ENCODE results near the gene CEP55.

Gene CEP55

GRCh38 chr10:93471110-93471651 is 25.2 kb upstream of the CEP55 start:
- DNase-seq: no peak

DNA sequence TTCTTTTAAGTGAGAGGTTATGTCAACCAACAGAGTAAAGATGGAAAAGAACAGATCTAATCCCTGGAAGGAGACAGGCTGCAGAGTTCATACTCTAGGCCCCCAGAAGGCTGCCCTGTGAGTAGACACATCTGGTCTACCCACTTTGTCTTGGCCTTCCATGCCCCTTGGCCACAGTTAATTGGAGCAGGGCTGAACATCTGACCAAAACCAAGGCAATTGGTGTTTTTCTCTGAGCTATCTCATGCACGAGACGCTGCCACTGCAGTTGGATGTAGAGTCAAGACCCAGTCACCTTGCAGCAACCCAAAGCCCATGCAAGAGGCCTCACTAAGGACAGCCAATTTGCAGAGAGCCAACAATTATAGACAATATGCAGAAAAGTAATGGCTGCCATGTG is 23.3 kb upstream of the CEP55 start:
- no peak for DNase-seq

GRCh38 chr10:93473804-93474472 is 22.5 kb upstream of the CEP55 start:
- DNase-seq: no peak

GRCh38 chr10:93475227-93475626 is 21.2 kb upstream of the CEP55 start:
- no peak for DNase-seq

- no peak for DNase-seq
Observed at GRCh38 chr10:93475871-93476270, 20.5 kb upstream of the CEP55 start.

GRCh38 chr10:93476756-93477155 is 19.7 kb upstream of the CEP55 start:
- DNase-seq: no peak

DNA sequence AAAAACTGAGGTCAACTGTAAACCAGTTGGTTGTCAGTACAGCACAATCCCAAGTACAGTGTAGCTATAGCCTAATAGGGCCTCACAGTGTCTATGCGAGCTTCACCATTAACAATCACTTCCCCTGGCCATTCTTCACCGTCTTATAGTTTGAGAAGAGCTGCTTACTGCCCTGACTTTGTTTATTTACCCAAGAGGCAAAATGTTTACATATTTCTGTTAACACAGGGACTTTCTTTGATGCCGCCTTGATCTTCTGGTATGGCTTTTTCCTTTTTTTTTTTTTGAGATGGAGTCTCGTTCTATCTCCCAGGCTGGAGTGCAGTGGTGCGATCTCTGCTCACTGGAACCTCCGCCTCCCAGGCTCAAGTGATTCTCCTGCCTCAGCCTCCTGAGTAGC is 17.5 kb upstream of the CEP55 start:
- DNase-seq: no peak

DNA sequence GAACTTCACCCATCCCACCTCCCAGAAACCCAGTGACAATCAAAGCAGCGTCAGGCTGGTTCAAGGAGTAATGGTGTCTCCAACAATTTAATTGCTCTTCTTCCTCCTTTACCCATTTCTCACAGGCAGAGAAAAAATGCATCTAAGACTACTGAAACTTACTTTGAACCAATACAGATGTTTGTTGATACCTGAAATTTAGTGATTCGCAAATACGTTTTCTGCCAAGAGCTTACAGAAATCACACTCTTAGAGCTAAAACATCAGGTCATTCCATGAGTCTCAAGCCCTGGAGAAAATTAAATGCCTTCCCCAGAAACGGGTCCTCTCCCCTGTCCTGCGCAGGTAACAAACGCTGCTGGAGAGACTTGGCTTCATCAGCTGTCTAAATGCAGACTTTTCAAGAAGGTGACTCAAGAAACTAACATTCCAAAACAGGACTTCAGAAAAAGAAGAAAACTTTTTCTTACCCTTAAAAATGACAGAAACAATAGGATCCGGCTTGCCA is 14.7 kb upstream of the CEP55 start:
- DNase-seq: no peak

DNA sequence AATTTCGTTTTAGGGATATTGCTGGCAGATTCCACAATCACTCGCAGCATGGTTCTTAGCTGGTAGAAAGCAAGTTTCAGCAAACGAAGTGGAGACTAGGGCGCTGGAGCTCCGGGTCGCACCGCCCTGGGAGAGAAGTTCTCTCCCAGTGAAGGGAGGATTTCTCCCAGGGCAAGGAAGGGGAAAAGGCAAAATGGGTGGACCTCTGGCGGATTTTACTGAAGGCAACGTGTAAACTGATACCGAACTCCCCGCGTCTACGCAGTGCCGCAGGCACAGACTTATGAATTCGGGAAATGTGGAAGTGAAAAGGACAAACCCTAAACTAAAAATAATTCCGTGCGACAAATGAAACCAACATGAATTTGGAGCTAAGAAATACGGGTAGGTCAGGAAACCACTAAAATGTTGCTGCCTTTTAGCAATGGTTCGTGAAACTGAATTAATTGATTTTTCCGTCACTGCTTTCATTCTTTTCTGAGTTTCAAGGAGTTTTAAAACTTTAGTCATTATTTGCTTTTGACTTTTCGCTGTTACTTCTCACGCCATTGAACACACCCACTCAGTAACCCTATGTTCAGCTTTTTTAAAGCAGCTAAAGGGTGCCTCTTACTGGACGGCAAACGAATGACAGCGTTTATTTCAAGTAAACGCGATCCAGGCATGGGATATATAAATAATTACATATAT is 14.1 kb upstream of the CEP55 start, which contains the start of gene MYOF:
TSS of gene MYOF (minus strand) at position 190 of the 690 bp plus-strand sequence. CDS start at position 50, 140 bp downstream.
- peak; percentile 85 for DNase-seq

GRCh38 chr10:93485690-93486089 is 10.7 kb upstream of the CEP55 start:
- DNase-seq: no peak

GRCh38 chr10:93488956-93489528 is 7.4 kb upstream of the CEP55 start:
- DNase-seq: peak; percentile 39

DNA sequence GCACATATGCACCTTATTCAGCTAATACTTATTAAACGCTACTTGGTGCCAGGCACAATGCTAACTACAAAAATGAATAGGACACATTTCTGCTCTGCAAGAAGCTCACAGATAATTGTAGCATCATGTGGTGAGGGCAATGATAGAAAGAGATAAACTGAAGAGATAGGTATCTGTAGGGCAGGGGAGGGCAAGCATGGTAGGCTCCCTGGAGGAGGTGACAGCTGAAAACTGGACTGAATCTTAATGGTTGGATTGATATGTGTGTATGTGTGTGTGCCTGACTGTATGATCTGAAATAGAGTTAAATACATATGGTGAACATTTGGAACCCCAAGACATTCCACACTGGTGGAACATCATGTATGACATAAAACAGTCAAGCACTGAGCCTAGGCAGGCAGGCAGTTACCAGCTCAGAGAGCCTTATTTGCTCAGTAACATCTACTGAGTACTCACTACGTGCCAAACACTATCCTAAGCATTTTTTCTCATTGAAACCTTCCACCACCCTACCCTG is 4.8 kb upstream of the CEP55 start:
- no peak for DNase-seq

GRCh38 chr10:93493162-93493561 is 3.2 kb upstream of the CEP55 start:
- DNase-seq: no peak

GRCh38 chr10:93494494-93494893 is 1.9 kb upstream of the CEP55 start:
- no peak for DNase-seq

- DNase-seq: peak; percentile 52
Observed at GRCh38 chr10:93495654-93496321, 624 bp upstream of the CEP55 start.

DNA sequence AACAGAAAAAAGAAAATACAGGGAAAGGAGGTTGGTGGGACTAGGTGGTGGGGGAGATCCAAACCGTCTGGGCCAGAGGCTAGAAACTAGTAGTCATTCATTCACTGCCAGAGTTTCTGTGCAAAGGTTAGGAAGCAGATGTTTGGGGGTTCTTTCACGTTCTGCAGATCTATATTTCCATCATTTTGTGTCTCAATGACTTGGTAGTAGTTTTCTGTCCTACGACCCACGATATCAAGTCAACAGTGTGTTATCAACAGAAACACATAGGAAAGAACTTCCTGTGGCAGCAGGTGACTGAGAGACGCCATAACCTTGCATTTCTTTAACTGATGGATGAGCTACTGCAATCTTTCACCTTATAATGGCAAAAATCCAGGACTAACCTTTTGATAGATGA is 1.8 kb downstream of the CEP55 start:
- DNase-seq: no peak

- DNase-seq: no peak
Observed at GRCh38 chr10:93501650-93502049, 5.2 kb downstream of the CEP55 start.

DNA sequence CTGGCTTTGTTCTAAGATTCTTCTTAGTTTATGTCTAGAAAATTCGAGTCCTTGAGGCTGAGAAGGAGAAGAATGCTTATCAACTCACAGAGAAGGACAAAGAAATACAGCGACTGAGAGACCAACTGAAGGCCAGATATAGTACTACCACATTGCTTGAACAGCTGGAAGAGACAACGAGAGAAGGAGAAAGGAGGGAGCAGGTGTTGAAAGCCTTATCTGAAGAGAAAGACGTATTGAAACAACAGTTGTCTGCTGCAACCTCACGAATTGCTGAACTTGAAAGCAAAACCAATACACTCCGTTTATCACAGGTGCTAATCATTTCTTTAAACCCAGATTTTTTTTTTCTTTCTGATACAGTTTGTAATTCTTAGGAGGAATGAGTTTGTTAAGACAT is 6.7 kb downstream of the CEP55 start:
- no peak for DNase-seq

DNA sequence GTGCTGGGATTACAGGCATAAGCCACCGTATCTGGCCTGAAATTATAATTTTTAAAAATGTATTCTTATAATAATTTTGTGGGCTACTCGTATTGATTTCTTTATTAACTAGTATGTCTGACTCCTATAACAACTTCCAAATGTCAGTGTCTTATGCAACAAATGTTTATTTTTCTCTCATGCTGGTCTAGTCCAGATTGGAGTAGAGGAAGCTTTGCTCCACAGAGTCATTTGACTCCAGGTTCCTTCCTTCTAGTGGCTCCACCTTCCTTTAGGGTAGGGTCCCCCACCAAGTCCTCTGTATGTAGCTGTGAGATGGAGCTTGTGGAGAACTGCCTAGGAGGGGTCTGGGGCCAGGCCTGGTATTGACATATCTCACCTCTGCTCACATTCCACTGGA is 8.7 kb downstream of the CEP55 start:
- no peak for DNase-seq

- no peak for DNase-seq
Observed at GRCh38 chr10:93509816-93510215, 13.4 kb downstream of the CEP55 start.

GRCh38 chr10:93512565-93512964 is 16.2 kb downstream of the CEP55 start:
- no peak for DNase-seq

GRCh38 chr10:93513091-93513490 is 16.7 kb downstream of the CEP55 start:
- no peak for DNase-seq

GRCh38 chr10:93514521-93514920 is 18.1 kb downstream of the CEP55 start:
- no peak for DNase-seq
